GM18951 (cell line): Measurements from ENCODE around the gene TNS4.

ENCODE experiments used
- POLR2A ChIP-seq: IDR thresholded peaks from 4 replicates; pipeline ENCODE4 v1.6.1; 2011; ENCODE audit warnings: mild to moderate bottlenecking; ENCODE audit not compliant: insufficient read length, insufficient read depth; ENCODE audit errors: extremely low read depth
- in situ Hi-C: fragments of 300-500 bp; cut with MboI; formaldehyde crosslinking; loops from one replicate; pipeline ENCODE4 v1.12.0; 2022; ENCODE audit warnings: low sequenced_read_pairs, mixed read lengths, inconsistent platforms; ENCODE audit not compliant: unreplicated experiment

TNS4 gene

GRCh38 chr17:40500709-40501108, 714 bp downstream of the TNS4 start:
- no peak for TF ChIP-seq POLR2A
- in situ Hi-C loops: no loop called here

- in situ Hi-C loops: no loop called here
- no peak for TF ChIP-seq POLR2A
Measured at GRCh38 chr17:40500190-40500589, 1.2 kb downstream of the TNS4 start.

- in situ Hi-C loops: no loop called here
- TF ChIP-seq POLR2A: no peak
Measured at GRCh38 chr17:40499551-40500189, 1.8 kb downstream of the TNS4 start.

- in situ Hi-C loops: no loop called here
- no peak for TF ChIP-seq POLR2A
Measured at GRCh38 chr17:40498281-40499084, 2.9 kb downstream of the TNS4 start.

GRCh38 chr17:40497695-40498094, 3.7 kb downstream of the TNS4 start:
- no peak for TF ChIP-seq POLR2A
- in situ Hi-C loops: no loop called here

GRCh38 chr17:40496634-40497420, 4.6 kb downstream of the TNS4 start:
- no peak for TF ChIP-seq POLR2A
- in situ Hi-C loops: no loop called here

- TF ChIP-seq POLR2A: no peak
- in situ Hi-C loops: no loop called here
Measured at GRCh38 chr17:40496170-40496569, 5.3 kb downstream of the TNS4 start.

GRCh38 chr17:40495140-40495539, 6.3 kb downstream of the TNS4 start:
- in situ Hi-C loops: no loop called here
- TF ChIP-seq POLR2A: no peak

GRCh38 chr17:40493697-40494096, 7.7 kb downstream of the TNS4 start:
- TF ChIP-seq POLR2A: no peak
- in situ Hi-C loops: no loop called here

- TF ChIP-seq POLR2A: no peak
- in situ Hi-C loops: no loop called here
Measured at GRCh38 chr17:40491486-40491885, 9.9 kb downstream of the TNS4 start.

GRCh38 chr17:40490982-40491381, 10.4 kb downstream of the TNS4 start:
- in situ Hi-C loops: no loop called here
- no peak for TF ChIP-seq POLR2A

GRCh38 chr17:40490289-40490853, 11.1 kb downstream of the TNS4 start:
- TF ChIP-seq POLR2A: no peak
- in situ Hi-C loops: no loop called here

- TF ChIP-seq POLR2A: no peak
- in situ Hi-C loops: no loop called here
Measured at GRCh38 chr17:40487371-40488020, 13.9 kb downstream of the TNS4 start.
